H1 (cell line): ENCODE results near the gene TNFRSF13B.
A peak's percentile ranks its signal among the peaks of the same experiment; 100 is the strongest.

Experiments
- BRCA1 ChIP-seq: IDR thresholded peaks from 2 replicates; pipeline ENCODE4 v1.6.1; 2012; ENCODE audit warnings: low read depth, low read length, improper control_type of control experiment
- EZH2 ChIP-seq: fragments of 200-600 bp; sonication (generic); IDR thresholded peaks from 2 replicates; pipeline ENCODE4 v1.7.1; 2012; ENCODE audit warnings: low read depth, mild to moderate bottlenecking, moderate library complexity, low read length, inconsistent platforms; ENCODE audit not compliant: severe bottlenecking
- GTF2F1 ChIP-seq: IDR thresholded peaks from 2 replicates; pipeline ENCODE4 v1.6.1; 2012; ENCODE audit warnings: low read depth, low read length, improper control_type of control experiment, borderline replicate concordance
- HDAC2 ChIP-seq, 2 experiments: fragments of 300-600 bp in 1 of 2; sonication (generic) in 1 of 2; IDR thresholded peaks; 2 replicates each; pipeline ENCODE4 v1.6.1; 2011 to 2012; ENCODE audit warnings: low read depth in 2 of 2, low read length in 2 of 2, mild to moderate bottlenecking in 2 of 2, moderate library complexity in 2 of 2, borderline replicate concordance in 1 of 2, inconsistent platforms in 1 of 2
- HDAC6 ChIP-seq: IDR thresholded peaks from one replicate; pipeline ENCODE4 v1.7.1; 2012; ENCODE audit warnings: low read depth, mild to moderate bottlenecking, inconsistent platforms, low read length, moderate library complexity
- JUN ChIP-seq: IDR thresholded peaks from 2 replicates; pipeline ENCODE4 v1.6.1; 2011; ENCODE audit warnings: low read depth, mild to moderate bottlenecking, improper control_type of control experiment, low read length
- POLR2A ChIP-seq, 2 experiments: IDR thresholded peaks; 1 replicate in 1 of 2; 2 replicates in 1 of 2; pipeline ENCODE4 v1.6.1; 2011; ENCODE audit warnings: low read depth in 2 of 2, low read length in 2 of 2, mild to moderate bottlenecking in 2 of 2; ENCODE audit errors: control extremely low read depth in 1 of 2
- RFX5 ChIP-seq: IDR thresholded peaks from 2 replicates; pipeline ENCODE4 v1.6.1; 2011; ENCODE audit warnings: low read depth, low read length, improper control_type of control experiment, borderline replicate concordance
- SAP30 ChIP-seq: fragments of 300-600 bp; sonication (generic); IDR thresholded peaks from 2 replicates; pipeline ENCODE4 v1.7.1; 2012; ENCODE audit warnings: low read length, moderate library complexity, mild to moderate bottlenecking, inconsistent platforms; ENCODE audit not compliant: insufficient read depth, insufficient replicate concordance
- TAF1 ChIP-seq: IDR thresholded peaks from 2 replicates; pipeline ENCODE4 v1.6.1; 2011; ENCODE audit warnings: mild to moderate bottlenecking, low read depth, low read length
- TEAD4 ChIP-seq: IDR thresholded peaks from 2 replicates; pipeline ENCODE4 v1.6.1; 2012; ENCODE audit warnings: low read depth, low read length, inconsistent platforms, mixed read lengths
- TF ChIP-seq, protein P1 (sequence below), 3 experiments: IDR thresholded peaks; 1 replicate in 2 of 3; 2 replicates in 1 of 3; pipeline versions ENCODE4 v1.5.1 to v1.6.1; 2011; ENCODE audit warnings: low read length in 3 of 3, mild to moderate bottlenecking in 3 of 3, inconsistent platforms in 2 of 3, low read depth in 1 of 3, moderate library complexity in 1 of 3; ENCODE audit not compliant: insufficient read depth in 1 of 3; ENCODE audit errors: control extremely low read depth in 1 of 3

DNA sequence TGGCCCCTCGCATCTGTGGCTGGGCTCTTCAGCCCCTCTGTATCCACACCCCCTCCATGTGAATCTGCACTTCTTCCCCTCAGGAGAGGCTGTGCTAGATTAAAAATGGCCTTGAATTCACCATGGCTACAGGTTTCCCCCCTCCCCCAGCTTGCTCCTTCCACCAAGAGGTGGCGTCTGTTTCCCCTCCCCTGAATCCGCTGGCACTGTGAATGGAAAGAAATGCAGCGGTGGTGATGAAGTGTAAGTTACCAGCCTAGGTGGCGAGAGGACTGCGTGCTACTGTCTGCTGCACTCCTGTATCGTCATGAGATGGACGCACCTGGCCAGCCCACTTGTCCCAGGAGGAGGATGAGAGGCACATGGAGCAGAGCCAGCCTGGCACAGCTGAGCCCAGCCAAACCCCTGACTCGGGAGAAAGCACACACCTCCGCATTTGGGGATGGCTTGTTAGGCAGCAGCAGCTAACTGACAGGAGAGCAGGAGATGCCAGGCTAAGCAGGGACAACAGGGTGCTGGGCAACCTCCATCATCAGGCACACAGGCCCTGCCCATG, 26.2 kb downstream of the TNFRSF13B start:
- TF ChIP-seq HDAC6 (no peak), HDAC2 (IDR thresholded peaks at IDR 0.05; ENCODE audit: borderline replicate concordance in 1 of 2, low read depth in 2 of 2, low read length in 2 of 2) (no peak), EZH2 (no peak), POLR2A (IDR thresholded peaks at IDR 0.05; ENCODE audit: control extremely low read depth in 1 of 2, low read depth in 2 of 2, low read length in 2 of 2) (no peak), BRCA1 (no peak), GTF2F1 (no peak), TEAD4 (no peak), SAP30 (no peak), JUN (no peak), TAF1 (no peak), RFX5 (no peak)
- TF ChIP-seq, protein P1, sequence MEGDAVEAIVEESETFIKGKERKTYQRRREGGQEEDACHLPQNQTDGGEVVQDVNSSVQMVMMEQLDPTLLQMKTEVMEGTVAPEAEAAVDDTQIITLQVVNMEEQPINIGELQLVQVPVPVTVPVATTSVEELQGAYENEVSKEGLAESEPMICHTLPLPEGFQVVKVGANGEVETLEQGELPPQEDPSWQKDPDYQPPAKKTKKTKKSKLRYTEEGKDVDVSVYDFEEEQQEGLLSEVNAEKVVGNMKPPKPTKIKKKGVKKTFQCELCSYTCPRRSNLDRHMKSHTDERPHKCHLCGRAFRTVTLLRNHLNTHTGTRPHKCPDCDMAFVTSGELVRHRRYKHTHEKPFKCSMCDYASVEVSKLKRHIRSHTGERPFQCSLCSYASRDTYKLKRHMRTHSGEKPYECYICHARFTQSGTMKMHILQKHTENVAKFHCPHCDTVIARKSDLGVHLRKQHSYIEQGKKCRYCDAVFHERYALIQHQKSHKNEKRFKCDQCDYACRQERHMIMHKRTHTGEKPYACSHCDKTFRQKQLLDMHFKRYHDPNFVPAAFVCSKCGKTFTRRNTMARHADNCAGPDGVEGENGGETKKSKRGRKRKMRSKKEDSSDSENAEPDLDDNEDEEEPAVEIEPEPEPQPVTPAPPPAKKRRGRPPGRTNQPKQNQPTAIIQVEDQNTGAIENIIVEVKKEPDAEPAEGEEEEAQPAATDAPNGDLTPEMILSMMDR (IDR thresholded peaks at IDR 0.05; ENCODE audit: control extremely low read depth in 1 of 3, insufficient read depth in 1 of 3, low read depth in 1 of 3, low read length in 3 of 3), result peak; percentile 41 to 67 (median 47)
